ENCODE measurements around the gene LEUTX.

- TF ChIP-seq, protein P1, sequence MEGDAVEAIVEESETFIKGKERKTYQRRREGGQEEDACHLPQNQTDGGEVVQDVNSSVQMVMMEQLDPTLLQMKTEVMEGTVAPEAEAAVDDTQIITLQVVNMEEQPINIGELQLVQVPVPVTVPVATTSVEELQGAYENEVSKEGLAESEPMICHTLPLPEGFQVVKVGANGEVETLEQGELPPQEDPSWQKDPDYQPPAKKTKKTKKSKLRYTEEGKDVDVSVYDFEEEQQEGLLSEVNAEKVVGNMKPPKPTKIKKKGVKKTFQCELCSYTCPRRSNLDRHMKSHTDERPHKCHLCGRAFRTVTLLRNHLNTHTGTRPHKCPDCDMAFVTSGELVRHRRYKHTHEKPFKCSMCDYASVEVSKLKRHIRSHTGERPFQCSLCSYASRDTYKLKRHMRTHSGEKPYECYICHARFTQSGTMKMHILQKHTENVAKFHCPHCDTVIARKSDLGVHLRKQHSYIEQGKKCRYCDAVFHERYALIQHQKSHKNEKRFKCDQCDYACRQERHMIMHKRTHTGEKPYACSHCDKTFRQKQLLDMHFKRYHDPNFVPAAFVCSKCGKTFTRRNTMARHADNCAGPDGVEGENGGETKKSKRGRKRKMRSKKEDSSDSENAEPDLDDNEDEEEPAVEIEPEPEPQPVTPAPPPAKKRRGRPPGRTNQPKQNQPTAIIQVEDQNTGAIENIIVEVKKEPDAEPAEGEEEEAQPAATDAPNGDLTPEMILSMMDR (IDR thresholded peaks at IDR 0.05): no peak
- TF ChIP-seq POLR2A (IDR thresholded peaks at IDR 0.05) (no peak), POLR2AphosphoS5 (IDR thresholded peaks at IDR 0.05) (no peak)
These were observed 53.0 kb downstream of the LEUTX start for GRCh38 chr19:39831679-39832078.

Measured in gastroesophageal sphincter (tissue), 3 donors.